Activated CD8-positive, alpha-beta T cell treated with anti-CD3 and anti-CD28 coated beads for 36 hours (primary cell): ENCODE measurements around the gene CCDC141. TPM values are rescaled to one million over a fixed set of nuclear protein-coding genes. Genes with fewer than 3 reads are reported as not detected.

Experiments
- ATAC-seq: fragments of 200-7000 bp; cut with Tn5 transposase; one replicate; pipeline ENCODE4 v1.10.0; 2021; ENCODE audit warnings: mild to moderate bottlenecking, moderate library complexity
- CTCF ChIA-PET: fragments of 350-600 bp; sonication (Branson Sonifier 250); formaldehyde crosslinking; loops from one replicate; lab custom pipeline; 2021; ENCODE audit warnings: antibody characterized with exemption; lab: Charles Lee
- POLR2A ChIA-PET: fragments of 350-600 bp; sonication (Branson Sonifier 250); formaldehyde crosslinking; loops from one replicate; lab custom pipeline; 2021; ENCODE audit warnings: antibody characterized with exemption; lab: Charles Lee
- DNase-seq: peaks from one replicate; pipeline ENCODE4 v3.0.0-alpha.2; 2020
- H3K27ac Mint-ChIP-seq: one replicate; pipeline ENCODE4 v1.8.0; 2021; ENCODE audit warnings: mild to moderate bottlenecking, mixed read lengths
- H3K27me3 Mint-ChIP-seq: one replicate; pipeline ENCODE4 v1.8.0; 2021; ENCODE audit warnings: mixed read lengths
- H3K36me3 Mint-ChIP-seq: one replicate; pipeline ENCODE4 v1.8.0; 2021; ENCODE audit warnings: low read depth, mixed read lengths
- H3K4me1 Mint-ChIP-seq: one replicate; pipeline ENCODE4 v1.8.0; 2021; ENCODE audit warnings: low read depth, mixed read lengths
- H3K4me3 Mint-ChIP-seq: one replicate; pipeline ENCODE4 v1.8.0; 2021; ENCODE audit warnings: mild to moderate bottlenecking, moderate library complexity, mixed read lengths
- H3K9me3 Mint-ChIP-seq: one replicate; pipeline ENCODE4 v1.8.0; 2021; ENCODE audit warnings: mixed read lengths
- intact Hi-C: fragments of 100-400 bp; cut with micrococcal nuclease; formaldehyde crosslinking; loops from one replicate; pipeline ENCODE4 v1.10.0; 2022
- total RNA-seq, 2 experiments: library from RNA; stranded (reverse); gene quantifications; one replicate each; pipeline ENCODE4 v1.2.3, GENCODE V29; 2021
- TF ChIP-seq, protein P1 (sequence below): fragments of 200-600 bp; IDR thresholded peaks from one replicate; pipeline ENCODE4 v1.8.0; 2022; ENCODE audit warnings: antibody characterized with exemption, mild to moderate bottlenecking

CCDC141 gene
- total RNA-seq, 2 experiments from 2014 or later: 6.5 to 7.8 TPM

DNA sequence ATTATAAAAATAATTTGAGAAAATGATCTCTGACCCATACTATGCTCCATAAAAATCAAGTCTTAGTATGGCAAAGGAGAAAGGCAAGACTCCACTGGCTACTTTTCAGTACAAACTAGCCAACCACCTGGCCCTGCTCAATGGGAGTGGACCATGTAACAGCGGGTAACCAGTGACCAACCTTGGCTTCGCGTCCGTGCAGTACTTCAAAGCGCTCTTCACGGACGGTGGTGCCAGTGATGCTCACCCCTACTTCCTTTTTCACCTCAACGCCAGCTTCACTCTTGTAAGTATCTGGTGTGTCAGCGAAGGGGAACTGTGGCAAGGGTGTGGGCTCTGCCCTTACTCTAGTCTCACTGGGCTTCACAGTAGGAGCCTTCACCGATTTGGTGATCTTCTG lies 266.0 kb downstream of the CCDC141 start:
- H3K36me3 Mint-ChIP-seq: no peaks in the 10 kb centered on the region
- CTCF ChIA-PET: interaction anchor here (1.5 kb wide), 1 partner anchor 12 kb away, joined by 5 read pairs; no protein-coding TSS in a partner anchor
- no peak overlapping the region for H3K27ac Mint-ChIP-seq
- TF ChIP-seq, protein P1, sequence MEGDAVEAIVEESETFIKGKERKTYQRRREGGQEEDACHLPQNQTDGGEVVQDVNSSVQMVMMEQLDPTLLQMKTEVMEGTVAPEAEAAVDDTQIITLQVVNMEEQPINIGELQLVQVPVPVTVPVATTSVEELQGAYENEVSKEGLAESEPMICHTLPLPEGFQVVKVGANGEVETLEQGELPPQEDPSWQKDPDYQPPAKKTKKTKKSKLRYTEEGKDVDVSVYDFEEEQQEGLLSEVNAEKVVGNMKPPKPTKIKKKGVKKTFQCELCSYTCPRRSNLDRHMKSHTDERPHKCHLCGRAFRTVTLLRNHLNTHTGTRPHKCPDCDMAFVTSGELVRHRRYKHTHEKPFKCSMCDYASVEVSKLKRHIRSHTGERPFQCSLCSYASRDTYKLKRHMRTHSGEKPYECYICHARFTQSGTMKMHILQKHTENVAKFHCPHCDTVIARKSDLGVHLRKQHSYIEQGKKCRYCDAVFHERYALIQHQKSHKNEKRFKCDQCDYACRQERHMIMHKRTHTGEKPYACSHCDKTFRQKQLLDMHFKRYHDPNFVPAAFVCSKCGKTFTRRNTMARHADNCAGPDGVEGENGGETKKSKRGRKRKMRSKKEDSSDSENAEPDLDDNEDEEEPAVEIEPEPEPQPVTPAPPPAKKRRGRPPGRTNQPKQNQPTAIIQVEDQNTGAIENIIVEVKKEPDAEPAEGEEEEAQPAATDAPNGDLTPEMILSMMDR: no peak
- ATAC-seq (no peak), DNase-seq (no peak)
- H3K27me3 Mint-ChIP-seq: no peaks in the 10 kb centered on the region
- POLR2A ChIA-PET: no interaction called here
- no peaks in the 10 kb centered on the region for H3K4me1 Mint-ChIP-seq
- no peaks in the 10 kb centered on the region for H3K9me3 Mint-ChIP-seq
- no peak overlapping the region for H3K4me3 Mint-ChIP-seq
- intact Hi-C loops: no loop called here

DNA sequence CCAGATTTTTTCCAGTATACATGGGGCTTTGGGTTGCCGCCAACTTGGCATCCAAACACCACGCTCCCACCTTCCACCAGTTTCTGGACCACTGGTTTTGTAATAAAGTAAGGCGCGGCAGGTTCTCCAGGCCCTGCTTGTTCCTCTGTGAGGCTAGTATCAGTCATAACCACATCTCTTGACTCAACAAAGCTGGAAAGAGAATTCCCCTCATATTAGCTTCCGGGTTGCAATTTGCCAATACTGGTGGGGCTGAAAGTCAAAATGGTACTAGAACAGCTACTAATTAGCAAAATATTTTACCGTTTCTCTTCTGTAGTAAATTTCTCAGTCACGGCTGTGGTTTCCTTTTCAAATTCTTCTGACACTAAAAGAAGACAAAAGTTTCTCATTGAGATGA lies 267.7 kb downstream of the CCDC141 start:
- ATAC-seq (no peak), DNase-seq (no peak)
- Mint-ChIP-seq H3K27ac (no peak overlapping the region), H3K9me3 (no peaks in the 10 kb centered on the region), H3K36me3 (no peaks in the 10 kb centered on the region), H3K4me1 (no peaks in the 10 kb centered on the region), H3K4me3 (no peak overlapping the region), H3K27me3 (no peaks in the 10 kb centered on the region)
- ChIA-PET POLR2A (interaction anchor here (0.5 kb wide), 1 partner anchor 325 kb away, joined by 3 read pairs; no protein-coding TSS in a partner anchor), CTCF (interaction anchor here (0.8 to 2.8 kb wide), 2 partner anchors 13 to 23 kb away, joined by 3 to 11 read pairs; no protein-coding TSS in a partner anchor)
- TF ChIP-seq, protein P1: no peak
- intact Hi-C loops: no loop called here

Other genes starting within 250 kb of the CCDC141 start
- gene TTN, start 242.7 kb downstream of the CCDC141 start, total RNA-seq: 1 to 10 TPM; 2.8 to 4.3 TPM
- gene SESTD1, start 214.7 kb upstream of the CCDC141 start, total RNA-seq: 1 to 10 TPM; 2.6 to 5.6 TPM